ENCODE measurements around the gene CRTC1.
A peak's percentile ranks its signal among the peaks of the same experiment; 100 is the strongest.

CRTC1 gene

DNA sequence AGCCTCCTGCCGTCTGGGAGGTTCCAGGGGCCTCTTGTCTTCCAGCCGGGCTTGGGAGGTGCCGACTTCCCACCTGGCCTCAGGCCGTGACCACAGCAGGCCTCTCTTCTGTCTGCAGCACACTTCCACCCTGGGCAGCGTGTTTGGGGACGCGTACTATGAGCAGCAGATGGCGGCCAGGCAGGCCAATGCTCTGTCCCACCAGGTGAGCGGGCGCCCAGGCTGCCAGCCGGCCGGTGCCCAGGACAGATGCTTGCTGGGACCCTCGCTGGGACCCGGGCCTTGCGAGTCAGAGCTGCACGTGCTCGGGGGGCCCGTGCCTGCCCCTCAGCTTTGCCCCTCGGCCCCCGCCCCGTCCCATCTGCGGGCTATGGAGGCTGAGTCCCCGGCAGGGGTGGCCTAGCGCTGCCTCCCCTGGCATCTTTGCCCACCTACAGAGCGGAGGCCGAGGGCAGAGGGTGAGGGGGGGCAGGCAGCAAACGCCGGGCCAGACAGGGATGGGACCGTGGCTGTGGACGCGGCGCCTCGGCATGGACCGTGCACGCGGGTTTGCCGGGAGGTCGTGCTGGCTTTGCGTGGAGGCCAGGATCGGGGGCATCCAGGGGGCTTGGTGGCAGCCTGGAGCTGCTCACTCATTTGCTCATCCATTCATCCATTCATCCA lies 91.4 kb downstream of the CRTC1 start:
- in situ Hi-C loops (cut with HindIII; ENCODE audit: low sequenced_read_pairs), result no loop called here
- DNase-seq (ENCODE audit: low read depth, low spot score), result no peak
- TF ChIP-seq, protein P1, sequence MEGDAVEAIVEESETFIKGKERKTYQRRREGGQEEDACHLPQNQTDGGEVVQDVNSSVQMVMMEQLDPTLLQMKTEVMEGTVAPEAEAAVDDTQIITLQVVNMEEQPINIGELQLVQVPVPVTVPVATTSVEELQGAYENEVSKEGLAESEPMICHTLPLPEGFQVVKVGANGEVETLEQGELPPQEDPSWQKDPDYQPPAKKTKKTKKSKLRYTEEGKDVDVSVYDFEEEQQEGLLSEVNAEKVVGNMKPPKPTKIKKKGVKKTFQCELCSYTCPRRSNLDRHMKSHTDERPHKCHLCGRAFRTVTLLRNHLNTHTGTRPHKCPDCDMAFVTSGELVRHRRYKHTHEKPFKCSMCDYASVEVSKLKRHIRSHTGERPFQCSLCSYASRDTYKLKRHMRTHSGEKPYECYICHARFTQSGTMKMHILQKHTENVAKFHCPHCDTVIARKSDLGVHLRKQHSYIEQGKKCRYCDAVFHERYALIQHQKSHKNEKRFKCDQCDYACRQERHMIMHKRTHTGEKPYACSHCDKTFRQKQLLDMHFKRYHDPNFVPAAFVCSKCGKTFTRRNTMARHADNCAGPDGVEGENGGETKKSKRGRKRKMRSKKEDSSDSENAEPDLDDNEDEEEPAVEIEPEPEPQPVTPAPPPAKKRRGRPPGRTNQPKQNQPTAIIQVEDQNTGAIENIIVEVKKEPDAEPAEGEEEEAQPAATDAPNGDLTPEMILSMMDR (IDR thresholded peaks at IDR 0.05; ENCODE audit: low read depth, low read length), result no peak
- H3K4me3 ChIP-seq (ENCODE audit: low read depth, low read length), result no peak overlapping the region

DNA sequence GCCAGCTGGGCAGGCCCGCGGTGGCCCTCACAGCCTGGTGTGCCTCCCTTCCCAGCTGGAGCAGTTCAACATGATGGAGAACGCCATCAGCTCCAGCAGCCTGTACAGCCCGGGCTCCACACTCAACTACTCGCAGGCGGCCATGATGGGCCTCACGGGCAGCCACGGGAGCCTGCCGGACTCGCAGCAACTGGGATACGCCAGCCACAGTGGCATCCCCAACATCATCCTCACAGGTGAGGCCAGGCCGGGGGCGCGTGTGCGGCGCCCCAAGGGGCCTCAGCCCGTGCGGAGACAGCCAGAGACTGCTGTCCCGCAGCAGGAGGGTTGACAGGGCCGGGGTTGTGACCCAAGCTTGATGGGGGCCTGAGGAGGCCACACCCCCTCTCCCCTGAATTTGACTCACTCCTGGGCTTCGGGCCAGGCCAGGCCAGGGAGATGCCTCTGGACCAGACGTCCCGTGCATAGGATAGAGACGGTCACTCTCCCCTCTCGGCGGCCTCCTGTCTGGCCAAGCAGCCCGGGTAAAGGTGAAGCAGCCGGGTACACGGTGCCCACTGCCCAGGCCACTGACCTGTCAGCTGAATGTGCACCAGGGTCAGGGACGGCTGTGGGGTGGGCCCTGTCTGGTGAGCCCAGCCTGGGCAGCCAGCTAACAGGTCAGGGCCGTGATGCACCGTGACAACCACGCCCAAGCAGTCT lies 92.3 kb downstream of the CRTC1 start:
- H3K4me3 ChIP-seq (ENCODE audit: low read depth, low read length), result no peak overlapping the region
- TF ChIP-seq, protein P1 (IDR thresholded peaks at IDR 0.05; ENCODE audit: low read depth, low read length), result no peak
- in situ Hi-C loops (cut with HindIII; ENCODE audit: low sequenced_read_pairs), result no loop called here
- peak; percentile 32 for DNase-seq (ENCODE audit: low read depth, low spot score)

DNA sequence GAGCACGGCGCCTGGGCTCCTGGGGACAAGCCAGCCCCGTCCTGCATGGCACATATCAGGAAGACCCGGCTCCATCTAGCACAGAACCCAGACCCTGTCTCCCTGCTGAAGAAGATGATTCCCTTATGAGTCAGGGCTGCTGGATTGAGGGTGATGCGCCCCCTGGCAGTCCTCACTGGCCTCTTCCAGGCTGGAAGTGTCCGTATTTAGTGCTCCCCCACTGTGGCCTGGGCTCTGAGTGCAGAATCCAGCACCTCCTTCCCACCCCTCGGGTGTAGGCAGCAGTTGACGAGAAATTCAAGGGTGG lies 92.8 kb downstream of the CRTC1 start:
- no peak for DNase-seq (ENCODE audit: low read depth, low spot score)
- in situ Hi-C loops (cut with HindIII; ENCODE audit: low sequenced_read_pairs), result no loop called here
- no peak overlapping the region for H3K4me3 ChIP-seq (ENCODE audit: low read depth, low read length)
- TF ChIP-seq, protein P1 (IDR thresholded peaks at IDR 0.05; ENCODE audit: low read depth, low read length), result peak; percentile 56

DNA sequence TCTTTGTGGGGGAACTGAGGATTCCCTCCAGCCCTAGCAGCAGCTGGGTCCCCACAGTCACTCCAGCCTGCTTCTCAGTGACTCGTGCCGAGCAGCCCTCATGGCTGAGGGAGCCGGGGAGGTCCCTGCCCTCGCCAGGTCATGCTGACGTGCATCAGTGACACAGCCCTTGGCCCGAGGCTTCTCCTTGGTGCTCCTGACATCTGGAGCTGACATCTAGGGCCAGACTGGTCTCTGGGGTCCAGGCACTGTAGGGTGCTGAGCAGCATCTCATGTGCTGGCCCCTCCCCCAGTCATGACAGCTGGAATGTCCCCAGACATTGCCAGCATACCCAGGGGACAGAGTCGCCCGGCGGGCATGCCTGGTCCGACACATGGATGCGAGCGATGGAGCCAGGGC lies 93.3 kb downstream of the CRTC1 start:
- DNase-seq (ENCODE audit: low read depth, low spot score), result no peak
- TF ChIP-seq, protein P1 (IDR thresholded peaks at IDR 0.05; ENCODE audit: low read depth, low read length), result no peak
- H3K4me3 ChIP-seq (ENCODE audit: low read depth, low read length), result no peak overlapping the region
- in situ Hi-C loops (cut with HindIII; ENCODE audit: low sequenced_read_pairs), result no loop called here

DNA sequence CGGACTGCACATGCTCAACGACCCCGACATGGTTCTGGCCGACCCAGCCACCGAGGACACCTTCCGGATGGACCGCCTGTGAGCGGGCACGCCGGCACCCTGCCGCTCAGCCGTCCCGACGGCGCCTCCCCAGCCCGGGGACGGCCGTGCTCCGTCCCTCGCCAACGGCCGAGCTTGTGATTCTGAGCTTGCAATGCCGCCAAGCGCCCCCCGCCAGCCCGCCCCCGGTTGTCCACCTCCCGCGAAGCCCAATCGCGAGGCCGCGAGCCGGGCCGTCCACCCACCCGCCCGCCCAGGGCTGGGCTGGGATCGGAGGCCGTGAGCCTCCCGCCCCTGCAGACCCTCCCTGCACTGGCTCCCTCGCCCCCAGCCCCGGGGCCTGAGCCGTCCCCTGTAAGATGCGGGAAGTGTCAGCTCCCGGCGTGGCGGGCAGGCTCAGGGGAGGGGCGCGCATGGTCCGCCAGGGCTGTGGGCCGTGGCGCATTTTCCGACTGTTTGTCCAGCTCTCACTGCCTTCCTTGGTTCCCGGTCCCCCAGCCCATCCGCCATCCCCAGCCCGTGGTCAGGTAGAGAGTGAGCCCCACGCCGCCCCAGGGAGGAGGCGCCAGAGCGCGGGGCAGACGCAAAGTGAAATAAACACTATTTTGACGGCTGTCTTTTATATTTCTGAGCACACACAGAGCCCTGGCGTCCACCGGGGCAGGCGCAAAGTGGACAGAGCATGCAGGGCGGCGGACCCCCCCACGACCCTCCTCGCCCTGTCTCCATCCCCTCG lies 94.0 kb downstream of the CRTC1 start:
- DNase-seq (ENCODE audit: low read depth, low spot score), result no peak
- TF ChIP-seq, protein P1 (IDR thresholded peaks at IDR 0.05; ENCODE audit: low read depth, low read length), result no peak
- no peak overlapping the region for H3K4me3 ChIP-seq (ENCODE audit: low read depth, low read length)
- in situ Hi-C loops (cut with HindIII; ENCODE audit: low sequenced_read_pairs), result no loop called here

DNA sequence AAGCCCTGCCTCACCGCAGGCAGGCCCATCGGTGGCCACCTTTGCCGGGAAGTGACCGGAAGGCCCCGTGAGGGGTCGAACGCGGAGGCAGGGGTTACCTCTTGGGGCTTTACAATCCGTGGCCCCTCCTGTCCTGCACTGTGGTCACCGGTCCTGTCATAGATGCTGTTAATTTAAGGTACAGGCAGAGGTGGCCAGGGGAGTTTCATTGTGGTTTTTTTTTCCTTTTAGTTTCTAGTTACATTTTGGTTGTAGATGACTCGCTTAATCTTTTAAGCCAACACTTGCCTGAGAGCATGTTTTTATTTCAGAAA lies 94.6 kb downstream of the CRTC1 start:
- in situ Hi-C loops (cut with HindIII; ENCODE audit: low sequenced_read_pairs), result no loop called here
- H3K4me3 ChIP-seq (ENCODE audit: low read depth, low read length), result no peak overlapping the region
- DNase-seq (ENCODE audit: low read depth, low spot score), result no peak
- TF ChIP-seq, protein P1 (IDR thresholded peaks at IDR 0.05; ENCODE audit: low read depth, low read length), result no peak

Measured in astrocyte of the spinal cord (primary cell).